ENCODE results near the gene NCOA7. TPM values are rescaled to one million over a fixed set of nuclear protein-coding genes. Genes with fewer than 3 reads are reported as not detected.

The NCOA7 gene
- total and polyA plus RNA-seq, 10 of the 15 experiments (the other 5 are each of a cell fraction or from before 2014, with no cell fraction given) = 18.9 to 50.3 (median 34.2) TPM

GRCh38 chr6:125931733-125932450 is 141.1 kb downstream of the NCOA7 start (continued):
- TF ChIP-seq, protein P1, sequence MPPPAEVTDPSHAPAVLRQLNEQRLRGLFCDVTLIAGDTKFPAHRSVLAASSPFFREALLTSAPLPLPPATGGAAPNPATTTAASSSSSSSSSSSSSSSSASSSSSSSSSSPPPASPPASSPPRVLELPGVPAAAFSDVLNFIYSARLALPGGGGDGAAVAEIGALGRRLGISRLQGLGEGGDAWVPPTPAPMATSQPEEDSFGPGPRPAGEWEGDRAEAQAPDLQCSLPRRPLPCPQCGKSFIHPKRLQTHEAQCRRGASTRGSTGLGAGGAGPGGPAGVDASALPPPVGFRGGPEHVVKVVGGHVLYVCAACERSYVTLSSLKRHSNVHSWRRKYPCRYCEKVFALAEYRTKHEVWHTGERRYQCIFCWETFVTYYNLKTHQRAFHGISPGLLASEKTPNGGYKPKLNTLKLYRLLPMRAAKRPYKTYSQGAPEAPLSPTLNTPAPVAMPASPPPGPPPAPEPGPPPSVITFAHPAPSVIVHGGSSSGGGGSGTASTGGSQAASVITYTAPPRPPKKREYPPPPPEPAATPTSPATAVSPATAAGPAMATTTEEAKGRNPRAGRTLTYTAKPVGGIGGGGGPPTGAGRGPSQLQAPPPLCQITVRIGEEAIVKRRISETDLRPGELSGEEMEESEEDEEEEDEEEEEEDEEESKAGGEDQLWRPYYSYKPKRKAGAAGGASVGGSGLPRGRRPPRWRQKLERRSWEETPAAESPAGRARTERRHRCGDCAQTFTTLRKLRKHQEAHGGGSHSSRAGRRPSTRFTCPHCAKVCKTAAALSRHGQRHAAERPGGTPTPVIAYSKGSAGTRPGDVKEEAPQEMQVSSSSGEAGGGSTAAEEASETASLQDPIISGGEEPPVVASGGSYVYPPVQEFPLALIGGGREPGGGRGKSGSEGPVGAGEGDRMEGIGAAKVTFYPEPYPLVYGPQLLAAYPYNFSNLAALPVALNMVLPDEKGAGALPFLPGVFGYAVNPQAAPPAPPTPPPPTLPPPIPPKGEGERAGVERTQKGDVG (CRISPR knock-in tag; IDR thresholded peaks at IDR 0.05) = no peak
- no peak for TF ChIP-seq HSF1 (IDR thresholded peaks at IDR 0.05; ENCODE audit: low read depth, low read length)
- 0 out of 2 replicates have a peak, but pooled peaks have one; percentile 23 for TF ChIP-seq MTA3 (IDR thresholded peaks at IDR 0.05; ENCODE audit: borderline replicate concordance, low read length)
- peak; percentile 51; the same call in 1 of the 2 replicates for TF ChIP-seq SPI1 (IDR thresholded peaks at IDR 0.05; ENCODE audit: borderline replicate concordance, insufficient read depth, low read depth, low read length)
- no peak for TF ChIP-seq NR2C1 (IDR thresholded peaks at IDR 0.05)
- TF ChIP-seq JUNB (IDR thresholded peaks at IDR 0.05) = peak; percentile 85
- no peak for TF ChIP-seq SMARCA5 (IDR thresholded peaks at IDR 0.05)
- no peak for TF ChIP-seq SUZ12 (IDR thresholded peaks at IDR 0.05; ENCODE audit: unreplicated experiment)
- TF ChIP-seq KAT2A (conservative IDR thresholded peaks at IDR 0.05; ENCODE audit: control insufficient read depth, low read depth, low read length) = no peak
- no peak for TF ChIP-seq SIN3A (IDR thresholded peaks at IDR 0.05; ENCODE audit: low read depth, low read length)
- no peak for TF ChIP-seq ESRRA (IDR thresholded peaks at IDR 0.05; ENCODE audit: low read length)
- no peak for TF ChIP-seq ZNF687 (IDR thresholded peaks at IDR 0.05)
- TF ChIP-seq RFX5 (IDR thresholded peaks at IDR 0.05; ENCODE audit: low read depth, low read length) = no peak
- TF ChIP-seq RAD21 (IDR thresholded peaks at IDR 0.05; ENCODE audit: insufficient read depth, low read depth, low read length) = no peak
- no peak for TF ChIP-seq MEF2B (IDR thresholded peaks at IDR 0.05; ENCODE audit: partially characterized antibody, poor library complexity, severe bottlenecking)
- no peak for TF ChIP-seq ZZZ3 (IDR thresholded peaks at IDR 0.05; ENCODE audit: control insufficient read depth, insufficient read length, low read depth)
- TF ChIP-seq CBX5 (IDR thresholded peaks at IDR 0.05; ENCODE audit: low read depth) = 0 out of 2 replicates have a peak, but pooled peaks have one; percentile 74
- TF ChIP-seq POLR2A (IDR thresholded peaks at IDR 0.05; ENCODE audit: low read depth, low read length) = no peak
- TF ChIP-seq PAX5 (IDR thresholded peaks at IDR 0.05; ENCODE audit: borderline replicate concordance, low read depth, low read length) = 0 out of 2 replicates have a peak, but pooled peaks have one; percentile 6
- TF ChIP-seq IKZF2 (IDR thresholded peaks at IDR 0.05) = peak in 1 of 2 experiments; percentile 45; a peak in 1 of 4 replicates
- TF ChIP-seq, protein P2, sequence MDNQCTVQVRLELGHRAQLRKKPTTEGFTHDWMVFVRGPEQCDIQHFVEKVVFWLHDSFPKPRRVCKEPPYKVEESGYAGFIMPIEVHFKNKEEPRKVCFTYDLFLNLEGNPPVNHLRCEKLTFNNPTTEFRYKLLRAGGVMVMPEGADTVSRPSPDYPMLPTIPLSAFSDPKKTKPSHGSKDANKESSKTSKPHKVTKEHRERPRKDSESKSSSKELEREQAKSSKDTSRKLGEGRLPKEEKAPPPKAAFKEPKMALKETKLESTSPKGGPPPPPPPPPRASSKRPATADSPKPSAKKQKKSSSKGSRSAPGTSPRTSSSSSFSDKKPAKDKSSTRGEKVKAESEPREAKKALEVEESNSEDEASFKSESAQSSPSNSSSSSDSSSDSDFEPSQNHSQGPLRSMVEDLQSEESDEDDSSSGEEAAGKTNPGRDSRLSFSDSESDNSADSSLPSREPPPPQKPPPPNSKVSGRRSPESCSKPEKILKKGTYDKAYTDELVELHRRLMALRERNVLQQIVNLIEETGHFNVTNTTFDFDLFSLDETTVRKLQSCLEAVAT (IDR thresholded peaks at IDR 0.05) = no peak

All from GM12878 (cell line).